Transverse colon (tissue), 4 donors: ENCODE measurements around the gene RAD52. TPM values are rescaled to one million over a fixed set of nuclear protein-coding genes. Genes with fewer than 3 reads are reported as not detected.

Source experiments
- DNase-seq: peaks from one replicate; pipeline ENCODE4 v3.0.0-alpha.2; 2019
- H3K27ac ChIP-seq, 4 donors: fragments of 200-600 bp; sonication (generic); 2 replicates each; pipeline ENCODE4 v1.5.1; 2016 to 2018; ENCODE audit warnings: inconsistent platforms in 4 of 4
- H3K27me3 ChIP-seq: fragments of 200-600 bp; sonication (generic); 2 replicates; pipeline ENCODE4 v1.5.1; 2017; ENCODE audit warnings: inconsistent platforms
- H3K36me3 ChIP-seq, 4 donors: fragments of 200-600 bp; sonication (generic); 2 replicates each; pipeline ENCODE4 v1.5.1; 2017 to 2019; ENCODE audit warnings: inconsistent platforms in 4 of 4
- H3K4me1 ChIP-seq, 4 donors: fragments of 200-600 bp; sonication (generic); 2 replicates each; pipeline ENCODE4 v1.5.1; 2017 to 2020; ENCODE audit warnings: inconsistent platforms in 4 of 4
- H3K4me3 ChIP-seq, 4 donors: fragments of 200-600 bp; sonication (generic); 1 replicate in 1 of 4; 2 replicates in 3 of 4; pipeline versions ENCODE4 v1.5.1 to v1.6.1; 2017 to 2019; ENCODE audit warnings: inconsistent platforms in 4 of 4
- H3K9me3 ChIP-seq, 2 donors: fragments of 200-600 bp; sonication (generic); 2 replicates each; pipeline ENCODE4 v1.5.1; 2017 to 2019; ENCODE audit warnings: inconsistent platforms in 2 of 2
- EP300 ChIP-seq: sonication (generic); formaldehyde crosslinking; IDR thresholded peaks from one replicate; pipeline ENCODE4 v1.6.1; 2017; ENCODE audit warnings: antibody characterized with exemption, low read depth
- POLR2A ChIP-seq: fragments of 450-650 bp; IDR thresholded peaks from one replicate; pipeline ENCODE4 v1.6.1; 2016; ENCODE audit warnings: antibody characterized with exemption, mild to moderate bottlenecking, moderate library complexity
- POLR2AphosphoS5 ChIP-seq, 3 donors: sonication (generic); formaldehyde crosslinking; IDR thresholded peaks; one replicate each; pipeline ENCODE4 v1.6.1; 2016; ENCODE audit warnings: antibody characterized with exemption in 3 of 3
- WGBS, 2 donors: methylation state at CpG; one replicate each; pipeline ENCODE4 v1.1.5; 2018; ENCODE audit warnings: low coverage in 1 of 2; 5-methylcytosine and 5-hydroxymethylcytosine counted together
- in situ Hi-C, 4 donors: fragments of 200-750 bp; cut with MboI; loops; one replicate each; pipeline versions ENCODE4 v1.15.0 to v1.15.1; 2017; ENCODE audit warnings: low sequenced_read_pairs in 3 of 4, low pct_ligation_motif_present in 1 of 4, low pct_unique_long_range_greater_than_20kb in 1 of 4
- intact Hi-C: fragments of 100-400 bp; cut with DNase I; formaldehyde crosslinking; loops from one replicate; pipeline ENCODE4 v1.15.1; 2023; ENCODE audit warnings: low total_unique reads
- total RNA-seq, 4 donors: library from RNA; depleted of rRNA; stranded (reverse); fragments of >200 nt; gene quantifications; one replicate each; pipeline ENCODE4 v1.1.0, GENCODE V29; 2016
- TF ChIP-seq, protein P1 (sequence below), 5 experiments: fragments of 200-600 bp in 3 of 5; fragments of 450-650 bp in 2 of 5; sonication (generic) in 3 of 5; IDR thresholded peaks; 1 replicate in 2 of 5; 2 replicates in 3 of 5; pipeline ENCODE4 v1.5.1; 2016 to 2017; ENCODE audit warnings: antibody characterized with exemption in 5 of 5, inconsistent platforms in 3 of 5, mild to moderate bottlenecking in 2 of 5, moderate library complexity in 1 of 5

RAD52 gene
- total RNA-seq, 4 donors from 2014 or later = 12.7 to 84.2 (median 31.4) TPM

DNA sequence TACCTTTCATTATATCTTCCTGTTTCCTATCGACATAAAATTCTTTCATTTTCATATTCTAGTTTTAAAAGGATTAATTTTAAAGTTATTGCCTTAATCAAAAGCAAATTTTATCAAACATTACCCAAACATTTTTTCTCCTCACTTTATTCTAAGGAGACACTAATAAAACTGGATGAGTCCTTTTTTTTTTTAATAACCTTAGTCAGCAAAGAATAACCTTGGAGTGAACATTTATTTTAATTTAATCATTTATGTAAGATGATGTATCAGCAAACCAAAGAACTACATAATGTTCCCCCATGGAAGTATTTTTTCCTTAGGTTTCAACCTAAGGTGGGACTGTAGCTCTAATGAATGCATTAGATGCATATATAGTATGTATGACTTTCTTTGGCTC, 83.9 kb downstream of the RAD52 start:
- no peak overlapping the region for H3K4me3 ChIP-seq
- peaks cover 0 to 39% (median 5%) of the 10 kb centered on the region in 4 donors for H3K36me3 ChIP-seq
- no peaks in the 10 kb centered on the region for H3K4me1 ChIP-seq
- no peak for TF ChIP-seq POLR2AphosphoS5 (IDR thresholded peaks at IDR 0.05)
- no peak for TF ChIP-seq POLR2A
- TF ChIP-seq, protein P1, sequence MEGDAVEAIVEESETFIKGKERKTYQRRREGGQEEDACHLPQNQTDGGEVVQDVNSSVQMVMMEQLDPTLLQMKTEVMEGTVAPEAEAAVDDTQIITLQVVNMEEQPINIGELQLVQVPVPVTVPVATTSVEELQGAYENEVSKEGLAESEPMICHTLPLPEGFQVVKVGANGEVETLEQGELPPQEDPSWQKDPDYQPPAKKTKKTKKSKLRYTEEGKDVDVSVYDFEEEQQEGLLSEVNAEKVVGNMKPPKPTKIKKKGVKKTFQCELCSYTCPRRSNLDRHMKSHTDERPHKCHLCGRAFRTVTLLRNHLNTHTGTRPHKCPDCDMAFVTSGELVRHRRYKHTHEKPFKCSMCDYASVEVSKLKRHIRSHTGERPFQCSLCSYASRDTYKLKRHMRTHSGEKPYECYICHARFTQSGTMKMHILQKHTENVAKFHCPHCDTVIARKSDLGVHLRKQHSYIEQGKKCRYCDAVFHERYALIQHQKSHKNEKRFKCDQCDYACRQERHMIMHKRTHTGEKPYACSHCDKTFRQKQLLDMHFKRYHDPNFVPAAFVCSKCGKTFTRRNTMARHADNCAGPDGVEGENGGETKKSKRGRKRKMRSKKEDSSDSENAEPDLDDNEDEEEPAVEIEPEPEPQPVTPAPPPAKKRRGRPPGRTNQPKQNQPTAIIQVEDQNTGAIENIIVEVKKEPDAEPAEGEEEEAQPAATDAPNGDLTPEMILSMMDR (IDR thresholded peaks at IDR 0.05) = no peak
- no peak for TF ChIP-seq EP300
- H3K27me3 ChIP-seq = no peaks in the 10 kb centered on the region
- in situ Hi-C loops (no loop called here), intact Hi-C loops (no loop called here)
- no peaks in the 10 kb centered on the region for H3K9me3 ChIP-seq
- no peak for DNase-seq
- 61 to 64% methylated on average over 1 of the region's 1 CpG for WGBS, 2 donors
- H3K27ac ChIP-seq = no peak overlapping the region

DNA sequence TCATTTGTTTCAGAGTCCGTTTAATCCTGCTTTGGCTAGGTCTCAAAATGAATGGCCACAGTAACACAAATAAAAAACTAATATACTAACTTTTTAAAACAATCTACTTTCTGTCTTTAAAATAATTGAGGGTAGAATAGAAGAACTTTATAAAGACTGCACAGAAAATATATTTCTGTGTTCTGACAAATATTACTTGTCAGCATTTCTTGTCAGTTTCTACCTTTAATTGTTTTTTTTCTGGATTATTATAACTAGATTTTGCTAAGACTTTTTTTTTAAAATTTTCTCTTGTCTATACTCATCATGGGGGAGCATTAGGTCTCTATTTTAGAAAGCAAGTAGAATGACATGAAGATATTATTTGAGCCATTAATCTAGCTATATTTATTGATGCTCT, 86.2 kb downstream of the RAD52 start:
- DNase-seq = no peak
- in situ Hi-C loops (no loop called here), intact Hi-C loops (no loop called here)
- no peak overlapping the region for H3K4me3 ChIP-seq
- H3K9me3 ChIP-seq = no peaks in the 10 kb centered on the region
- H3K27ac ChIP-seq = no peak overlapping the region
- no peaks in the 10 kb centered on the region for H3K27me3 ChIP-seq
- 75 to 77% methylated on average over 1 of the region's 1 CpG for WGBS, 2 donors
- peaks cover 0 to under 1% (median 0%) of the 10 kb centered on the region in 4 donors for H3K4me1 ChIP-seq
- TF ChIP-seq EP300 (no peak), POLR2AphosphoS5 (IDR thresholded peaks at IDR 0.05) (no peak), POLR2A (no peak)
- TF ChIP-seq, protein P1 (IDR thresholded peaks at IDR 0.05) = no peak
- peaks cover 0 to 38% (median 5%) of the 10 kb centered on the region in 4 donors for H3K36me3 ChIP-seq

DNA sequence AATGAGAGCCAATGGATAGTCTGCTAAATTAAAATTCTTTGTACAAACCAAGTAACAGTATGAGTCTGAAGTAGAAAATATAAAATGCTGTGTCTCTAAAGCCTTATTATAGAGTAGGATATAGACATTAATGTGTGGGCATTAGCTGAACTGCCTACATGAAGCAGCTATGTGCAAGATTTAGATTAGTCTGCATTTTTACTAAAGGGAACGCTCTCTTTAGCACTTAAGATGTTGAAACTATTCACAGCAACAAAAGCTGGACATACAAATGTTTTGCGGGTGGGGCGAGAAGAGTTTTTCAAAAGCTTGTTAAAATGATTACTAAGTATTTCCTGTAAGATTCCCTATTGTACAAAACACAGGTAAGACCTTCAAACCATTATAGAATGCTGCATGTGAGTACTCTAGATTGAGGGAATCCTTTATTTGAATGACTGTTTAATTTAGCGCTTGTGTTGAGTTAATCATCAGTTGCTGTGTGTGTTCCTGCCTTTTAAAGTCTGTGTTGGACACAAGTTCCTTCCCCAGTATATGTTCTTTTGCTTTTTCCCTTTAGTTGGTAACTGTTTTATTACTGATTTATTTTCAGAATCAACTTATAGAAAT, 87.1 kb downstream of the RAD52 start:
- Histone ChIP-seq H3K27ac (no peak overlapping the region), H3K4me3 (no peak overlapping the region), H3K27me3 (no peaks in the 10 kb centered on the region), H3K9me3 (no peaks in the 10 kb centered on the region), H3K36me3 (peaks cover 0 to 37% (median 4%) of the 10 kb centered on the region in 4 donors), H3K4me1 (peaks cover 0 to 8% (median 0%) of the 10 kb centered on the region in 4 donors)
- in situ Hi-C loops (no loop called here), intact Hi-C loops (no loop called here)
- DNase-seq = no peak
- TF ChIP-seq EP300 (no peak), POLR2A (no peak), POLR2AphosphoS5 (IDR thresholded peaks at IDR 0.05) (no peak)
- TF ChIP-seq, protein P1 (IDR thresholded peaks at IDR 0.05) = no peak
- 90 to 94% methylated on average over 4 of the region's 4 CpGs for WGBS, 2 donors

Other genes starting within 250 kb of the RAD52 start
- 100 to 1,000 TPM in 1 of 4 donors, 10 to 100 TPM in 3; 79.2 to 169 (median 92.1) TPM for gene WNK1, start 197.1 kb downstream of the RAD52 start, total RNA-seq
- gene ERC1, start 41.5 kb upstream of the RAD52 start, total RNA-seq = 10 to 100 TPM; 23.5 to 74.8 (median 57.0) TPM